Measurements from ENCODE around the gene UXS1.

DNA sequence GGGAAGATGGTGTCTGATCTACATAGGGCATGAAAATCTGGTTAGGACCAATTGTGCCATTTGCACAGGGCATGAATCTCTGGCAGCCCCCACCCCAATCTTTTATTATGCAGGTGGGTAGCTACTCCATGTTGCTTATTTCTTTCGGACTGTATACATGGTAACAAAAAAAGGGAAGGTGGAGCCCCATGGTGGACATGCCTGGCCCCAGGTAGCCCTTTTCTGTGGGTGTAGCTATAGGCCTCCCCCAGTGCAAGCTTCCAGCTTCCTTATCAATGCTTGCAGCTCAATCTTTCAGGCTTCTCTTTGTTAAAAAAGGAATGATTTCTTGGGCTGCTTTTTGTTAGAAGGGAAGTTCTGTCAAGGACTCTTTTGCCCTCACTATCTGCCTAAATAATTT lies 14.3 kb upstream of the UXS1 start:
- TF ChIP-seq EZH2phosphoT487 (IDR thresholded peaks at IDR 0.05; ENCODE audit: insufficient read depth, low read depth) (no peak), EZH2 (IDR thresholded peaks at IDR 0.05; ENCODE audit: insufficient read depth, poor library complexity, severe bottlenecking) (no peak)

Measured in GM23248 (cell line).